Psoas muscle (tissue), 8 donors: ENCODE results near the gene VAMP5. TPM values are rescaled to one million over a fixed set of nuclear protein-coding genes. Genes with fewer than 3 reads are reported as not detected.

Experiments
- ATAC-seq, 4 donors: fragments of 200-7000 bp; cut with Tn5 transposase; one replicate each; pipeline ENCODE4 v1.9.1; 2020; ENCODE audit warnings: moderate library complexity in 3 of 4, mild to moderate bottlenecking in 2 of 4
- DNase-seq, 2 donors: peaks; one replicate each; pipeline ENCODE4 v3.0.0-alpha.2; 2020
- H3K27ac ChIP-seq: fragments of 200-600 bp; one replicate; pipeline ENCODE4 v1.8.0; 2022
- H3K27me3 ChIP-seq, 3 donors: fragments of 200-600 bp in 1 of 3; one replicate each; pipeline versions ENCODE4 v1.6.1 to v1.8.0; 2013 to 2022; ENCODE audit warnings: low read length in 2 of 3, mild to moderate bottlenecking in 2 of 3, moderate library complexity in 1 of 3; ENCODE audit not compliant: insufficient read depth in 3 of 3
- H3K36me3 ChIP-seq, 2 donors: fragments of 200-600 bp in 1 of 2; one replicate each; pipeline versions ENCODE4 v1.6.1 to v1.8.0; 2013 to 2022; ENCODE audit warnings: low read depth in 1 of 2, mild to moderate bottlenecking in 1 of 2, moderate library complexity in 1 of 2; ENCODE audit not compliant: insufficient read depth in 1 of 2
- H3K4me1 ChIP-seq: fragments of 200-600 bp; one replicate; pipeline ENCODE4 v1.8.0; 2022
- H3K4me3 ChIP-seq: fragments of 200-600 bp; one replicate; pipeline ENCODE4 v1.8.0; 2022; ENCODE audit warnings: mild to moderate bottlenecking
- H3K9me3 ChIP-seq: fragments of 200-600 bp; one replicate; pipeline ENCODE4 v1.8.0; 2022
- WGBS, 3 donors: extraction: QIAGEN DNeasy Blood & Tissue Kit; methylation state at CpG; one replicate each; pipeline versions ENCODE4 v1.1.6 to v1.1.7; 2013; 5-methylcytosine and 5-hydroxymethylcytosine counted together
- intact Hi-C, 2 donors: fragments of 100-400 bp; cut with DNase I; formaldehyde crosslinking; loops; one replicate each; pipeline versions ENCODE4 v1.11.0 to v1.14.2; 2022
- long read RNA-seq, 2 donors: library from polyadenylated mRNA; unstranded; transcript quantifications; one replicate each; pipeline ENCODE4 v2.0.0, GENCODE V29; 2021
- polyA plus RNA-seq, 3 donors: library from polyadenylated mRNA; stranded (reverse); fragments of 200-250 nt; gene quantifications; one replicate each; pipeline ENCODE4 v1.2.3, GENCODE V29; 2013
- total RNA-seq, 4 donors: library from RNA; stranded (reverse); fragmentation: NEBNext Ultra II Directional in 2 of 4; extraction: Animal tissue kit (Norgen Biotek cat#: 25700) in 2 of 4; gene quantifications; one replicate each; pipeline versions ENCODE4 v1.2.1 to v1.2.4, GENCODE V29; 2021 to 2023
- TF ChIP-seq, protein P1 (sequence below): fragments of 200-600 bp; IDR thresholded peaks from one replicate; pipeline ENCODE4 v1.8.0; 2022; ENCODE audit warnings: antibody characterized with exemption
- donor health status: healthy with polysubstance abuse.
- donor health status: DM: no; HTN: no; CAD: no; lungs with moderate emphysema.
- donor health status: Bipolar disorder and iron deficiency.
- donor health status: healthy.
- donor health status: DM: yes; HTN: yes; CAD: no.
- donor health status: DM: no; HTN: no; CAD: no.
- donor health status: DM: no; HTN: no; CAD: no.
- donor health status: DM: yes; HTN: yes; CAD: no.

VAMP5 gene, protein sequence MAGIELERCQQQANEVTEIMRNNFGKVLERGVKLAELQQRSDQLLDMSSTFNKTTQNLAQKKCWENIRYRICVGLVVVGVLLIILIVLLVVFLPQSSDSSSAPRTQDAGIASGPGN
- total RNA-seq: 10 to 100 TPM; 58.1 to 95.0 (median 83.2) TPM
- polyA plus RNA-seq: 100 to 1,000 TPM; 106 to 149 (median 128) TPM
- long read RNA-seq, donor 1, transcript VAMP5-201 (3 exons, 689 nt): major isoform, 43 of 50 reads
- long read RNA-seq, donor 1, partial matches to known transcripts: 1 of 50 reads
- long read RNA-seq, donor 1, other reads (novel, unspliced or antisense): 6 of 50 reads
- long read RNA-seq, donor 2, transcript VAMP5-201 (3 exons, 689 nt): major isoform, 30 of 38 reads
- long read RNA-seq, donor 2, partial matches to known transcripts: 1 of 38 reads
- long read RNA-seq, donor 2, other reads (novel, unspliced or antisense): 7 of 38 reads

DNA sequence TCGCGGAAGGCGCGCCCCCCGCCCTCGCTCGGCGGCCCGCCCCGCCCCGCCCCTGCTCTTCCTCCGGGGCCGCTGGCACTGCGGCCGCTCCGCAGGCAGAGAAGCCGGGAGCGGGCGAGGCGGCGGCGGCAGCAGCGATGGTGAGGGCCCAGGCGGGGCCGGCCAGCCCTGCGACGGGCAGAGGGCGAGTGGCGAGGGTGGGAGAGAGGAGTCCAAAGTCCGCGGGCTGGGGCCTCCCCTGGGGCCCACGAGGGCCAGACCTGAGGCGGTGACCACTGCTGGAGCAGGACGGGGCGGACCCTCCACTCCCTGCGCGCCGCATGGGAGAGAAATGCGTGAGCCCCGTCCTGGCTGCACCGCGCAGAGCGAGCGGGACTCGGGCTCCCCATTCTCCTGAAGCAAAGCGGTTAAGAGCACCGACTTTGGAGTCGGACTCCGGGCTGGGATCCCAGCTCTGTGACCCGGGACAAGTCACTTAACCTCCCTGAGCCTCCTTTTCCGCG lies at the start of gene VAMP5:
VAMP5 (plus strand) TSS at position 78 of the 503 bp plus-strand sequence; CDS start at position 138, 60 bp downstream.
- ATAC-seq: peak; percentile 36 to 66 (median 54)
- 0 to 2% (median 1%) methylated on average over 40 to 52 of the region's 52 CpGs for WGBS, 3 donors
- peak within 1 kb of the TSS; percentile 81 for H3K4me3 ChIP-seq
- DNase-seq: peak; percentile 56 to 70
- peaks cover 50% of the 10 kb centered on the region for H3K4me1 ChIP-seq
- H3K36me3 ChIP-seq: no peaks in the 10 kb centered on the region
- intact Hi-C loops: no loop called here
- TF ChIP-seq, protein P1, sequence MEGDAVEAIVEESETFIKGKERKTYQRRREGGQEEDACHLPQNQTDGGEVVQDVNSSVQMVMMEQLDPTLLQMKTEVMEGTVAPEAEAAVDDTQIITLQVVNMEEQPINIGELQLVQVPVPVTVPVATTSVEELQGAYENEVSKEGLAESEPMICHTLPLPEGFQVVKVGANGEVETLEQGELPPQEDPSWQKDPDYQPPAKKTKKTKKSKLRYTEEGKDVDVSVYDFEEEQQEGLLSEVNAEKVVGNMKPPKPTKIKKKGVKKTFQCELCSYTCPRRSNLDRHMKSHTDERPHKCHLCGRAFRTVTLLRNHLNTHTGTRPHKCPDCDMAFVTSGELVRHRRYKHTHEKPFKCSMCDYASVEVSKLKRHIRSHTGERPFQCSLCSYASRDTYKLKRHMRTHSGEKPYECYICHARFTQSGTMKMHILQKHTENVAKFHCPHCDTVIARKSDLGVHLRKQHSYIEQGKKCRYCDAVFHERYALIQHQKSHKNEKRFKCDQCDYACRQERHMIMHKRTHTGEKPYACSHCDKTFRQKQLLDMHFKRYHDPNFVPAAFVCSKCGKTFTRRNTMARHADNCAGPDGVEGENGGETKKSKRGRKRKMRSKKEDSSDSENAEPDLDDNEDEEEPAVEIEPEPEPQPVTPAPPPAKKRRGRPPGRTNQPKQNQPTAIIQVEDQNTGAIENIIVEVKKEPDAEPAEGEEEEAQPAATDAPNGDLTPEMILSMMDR: no peak
- peak within 1 kb of the TSS; percentile 89 for H3K27ac ChIP-seq
- H3K27me3 ChIP-seq: no peaks in the 10 kb centered on the region
- no peaks in the 10 kb centered on the region for H3K9me3 ChIP-seq

DNA sequence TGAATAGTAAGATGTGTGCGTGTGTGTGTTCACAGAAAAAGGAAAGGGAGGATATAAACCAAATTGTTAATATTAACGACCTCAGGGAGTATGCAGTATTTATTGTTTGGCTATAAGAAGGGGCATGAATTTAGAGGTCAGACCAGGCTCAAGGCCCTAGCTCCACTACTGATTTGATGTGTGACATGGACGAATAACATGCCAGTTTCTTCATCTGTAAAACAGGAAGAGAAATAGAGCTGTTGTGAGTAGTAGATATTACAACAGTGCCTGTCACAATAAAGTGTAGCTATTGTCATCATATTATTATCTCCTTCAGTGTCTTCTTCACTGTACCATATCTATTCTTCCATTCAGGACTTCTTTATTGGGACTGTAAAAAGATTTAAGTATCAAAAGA lies 49.4 kb upstream of the VAMP5 start:
- Histone ChIP-seq H3K4me3 (no peak overlapping the region), H3K36me3 (no peaks in the 10 kb centered on the region), H3K9me3 (no peaks in the 10 kb centered on the region), H3K4me1 (peaks cover 12% of the 10 kb centered on the region), H3K27me3 (no peaks in the 10 kb centered on the region), H3K27ac (no peak overlapping the region)
- TF ChIP-seq, protein P1: no peak
- no peak for DNase-seq
- ATAC-seq: no peak
- 83 to 89% (median 85%) methylated on average over 3 of the region's 3 CpGs for WGBS, 3 donors
- intact Hi-C loops: no loop called here

DNA sequence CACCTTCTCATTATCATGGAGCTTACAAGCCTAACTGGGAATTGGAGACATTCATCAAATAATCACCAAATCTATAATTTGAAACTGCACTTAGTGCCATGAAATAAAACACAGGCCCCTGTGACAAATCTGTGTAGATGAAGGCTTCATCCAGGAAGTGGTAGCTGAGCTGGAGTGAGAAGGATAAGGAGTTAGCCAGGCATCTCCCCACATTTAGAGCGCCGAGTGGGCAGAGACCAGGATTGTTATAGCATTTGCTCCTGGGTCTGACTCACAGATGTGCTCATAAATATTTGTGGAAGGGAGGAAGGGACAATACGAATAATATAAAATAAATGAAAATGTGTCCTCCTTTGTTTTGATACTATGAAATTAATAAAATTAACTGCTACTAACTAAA lies 47.8 kb upstream of the VAMP5 start:
- TF ChIP-seq, protein P1: no peak
- Histone ChIP-seq H3K9me3 (no peaks in the 10 kb centered on the region), H3K36me3 (peaks cover 10 to 13% of the 10 kb centered on the region in 2 donors), H3K27ac (peak overlapping the region; percentile 99), H3K4me3 (no peak overlapping the region), H3K4me1 (peaks cover 22% of the 10 kb centered on the region), H3K27me3 (no peaks in the 10 kb centered on the region)
- no peak for DNase-seq
- intact Hi-C loops: no loop called here
- 81 to 90% (median 82%) methylated on average over 3 of the region's 3 CpGs for WGBS, 3 donors
- no peak for ATAC-seq

DNA sequence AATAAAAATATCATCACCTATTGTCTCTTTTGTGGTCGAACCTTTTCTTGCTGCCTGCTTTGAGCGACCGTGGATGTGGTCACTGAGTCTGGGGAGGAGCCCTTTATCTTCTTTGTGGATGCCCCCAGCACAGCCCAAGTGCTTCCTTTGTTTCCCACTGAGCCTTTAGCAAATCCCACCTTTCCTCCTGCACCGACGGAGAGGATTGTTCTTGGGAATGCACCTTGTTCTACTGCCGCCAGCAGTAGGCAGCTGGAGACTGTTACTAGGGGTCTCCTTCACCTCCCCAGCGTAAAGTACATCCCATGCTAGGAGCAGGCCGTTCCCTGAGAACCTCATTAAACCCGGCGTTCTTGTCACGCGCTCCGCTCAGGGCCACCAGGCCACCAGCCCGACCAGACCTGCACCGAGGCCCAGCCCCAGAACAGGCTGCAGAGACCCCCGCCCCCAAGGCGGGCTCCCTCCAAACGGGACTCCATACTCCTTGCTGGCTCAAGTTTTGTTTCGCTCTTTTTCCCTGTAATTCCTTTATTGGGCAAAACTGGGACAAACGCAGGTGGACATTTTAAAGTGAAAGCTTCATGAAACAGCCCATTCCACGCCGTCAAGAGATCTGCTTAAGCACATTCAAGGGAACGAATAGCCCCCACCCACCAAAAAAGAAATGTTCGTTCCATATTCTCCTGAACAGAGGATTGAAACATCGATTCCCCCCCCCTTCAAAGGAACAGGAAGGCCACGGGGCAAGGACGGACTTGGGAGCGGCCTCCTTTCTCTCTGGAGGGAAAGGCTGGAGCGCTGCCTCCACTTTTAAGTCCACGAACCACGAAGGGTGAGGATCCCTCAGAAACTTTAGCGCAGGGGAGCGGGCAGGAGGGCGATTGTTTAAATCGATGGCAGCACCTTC lies 46.4 kb upstream of the VAMP5 start:
- Histone ChIP-seq H3K9me3 (no peaks in the 10 kb centered on the region), H3K4me3 (peak overlapping the region; percentile 89), H3K27me3 (no peaks in the 10 kb centered on the region), H3K36me3 (peaks cover 15 to 26% of the 10 kb centered on the region in 2 donors), H3K4me1 (peaks cover 35% of the 10 kb centered on the region), H3K27ac (peak overlapping the region; percentile 99)
- TF ChIP-seq, protein P1: no peak
- peak; percentile 20 to 44 (median 21) for ATAC-seq
- DNase-seq: peak; percentile 52 to 79
- intact Hi-C loops: loop anchor here (2.0 kb wide), 1 partner anchor 33 kb away; no protein-coding TSS in a partner anchor
- WGBS, 3 donors: 1 to 4% (median 1%) methylated on average over 35 of the region's 35 CpGs
